GM23338 (cell line): ENCODE measurements around the gene THBS2. TPM values are rescaled to one million over a fixed set of nuclear protein-coding genes. Genes with fewer than 3 reads are reported as not detected.

ENCODE experiments used
- ATAC-seq: fragments of 200-7000 bp; cut with Tn5 transposase; 3 replicates; pipeline ENCODE4 v1.9.1; 2020
- DNase-seq: peaks from one replicate; pipeline ENCODE4 v3.0.0-alpha.2; 2015; ENCODE audit warnings: low spot score
- H2AFZ ChIP-seq: fragments of 200-600 bp; sonication (generic); 2 replicates; pipeline ENCODE4 v1.8.0; 2016; ENCODE audit warnings: antibody characterized with exemption, mild to moderate bottlenecking, moderate library complexity
- H3F3A ChIP-seq: fragments of 200-600 bp; sonication (generic); replicated peaks from 2 replicates; pipeline ENCODE4 v1.8.0; 2017; ENCODE audit warnings: antibody characterized with exemption, mixed run types, low read depth
- H3K27ac ChIP-seq: fragments of 200-600 bp; sonication (generic); 2 replicates; pipeline ENCODE4 v1.6.1; 2016; ENCODE audit warnings: low read depth
- H3K27me3 ChIP-seq: fragments of 200-600 bp; sonication (generic); 2 replicates; pipeline ENCODE4 v1.8.0; 2016; ENCODE audit warnings: mild to moderate bottlenecking, mixed run types, moderate library complexity; ENCODE audit not compliant: insufficient read depth
- H3K36me3 ChIP-seq: fragments of 200-600 bp; sonication (generic); 2 replicates; pipeline ENCODE4 v1.8.0; 2016; ENCODE audit warnings: mild to moderate bottlenecking; ENCODE audit not compliant: insufficient read depth
- H3K4me1 ChIP-seq: fragments of 200-600 bp; sonication (generic); 2 replicates; pipeline ENCODE4 v1.8.0; 2016; ENCODE audit warnings: mild to moderate bottlenecking, moderate library complexity; ENCODE audit not compliant: insufficient read depth
- H3K4me2 ChIP-seq: fragments of 200-600 bp; sonication (generic); 2 replicates; pipeline ENCODE4 v1.7.1; 2017; ENCODE audit warnings: mixed run types
- H3K4me3 ChIP-seq: fragments of 200-600 bp; sonication (generic); 2 replicates; pipeline ENCODE4 v1.6.1; 2016; ENCODE audit warnings: mixed run types
- H3K79me2 ChIP-seq: fragments of 200-600 bp; sonication (generic); replicated peaks from 2 replicates; pipeline ENCODE4 v1.8.0; 2017; ENCODE audit warnings: mild to moderate bottlenecking; ENCODE audit not compliant: insufficient read depth
- H3K9me2 ChIP-seq: fragments of 200-600 bp; sonication (generic); 2 replicates; pipeline ENCODE4 v1.8.0; 2017; ENCODE audit not compliant: insufficient read depth
- H4K20me1 ChIP-seq: fragments of 200-600 bp; sonication (generic); replicated peaks from 2 replicates; pipeline ENCODE4 v1.8.0; 2017; ENCODE audit warnings: mild to moderate bottlenecking; ENCODE audit not compliant: insufficient read depth
- H3K27ac Mint-ChIP-seq: 2 replicates; pipeline ENCODE4 v1.8.0; 2020; ENCODE audit warnings: inconsistent platforms, mild to moderate bottlenecking, moderate library complexity, mixed read lengths
- H3K27me3 Mint-ChIP-seq: 3 replicates; pipeline ENCODE4 v1.8.0; 2022; ENCODE audit warnings: low read depth, mild to moderate bottlenecking, moderate library complexity, mixed read lengths, inconsistent platforms; ENCODE audit not compliant: insufficient read depth, poor library complexity
- H3K36me3 Mint-ChIP-seq: 3 replicates; pipeline ENCODE4 v1.8.0; 2021; ENCODE audit warnings: low read depth, mild to moderate bottlenecking, inconsistent platforms, moderate library complexity, mixed read lengths
- H3K4me1 Mint-ChIP-seq: 3 replicates; pipeline ENCODE4 v1.8.0; 2020; ENCODE audit warnings: mild to moderate bottlenecking, inconsistent platforms, mixed read lengths
- H3K4me3 Mint-ChIP-seq: 3 replicates; pipeline ENCODE4 v1.8.0; 2021; ENCODE audit warnings: moderate library complexity, mild to moderate bottlenecking, inconsistent platforms, mixed read lengths
- H3K9me3 Mint-ChIP-seq: 3 replicates; pipeline ENCODE4 v1.8.0; 2020; ENCODE audit warnings: moderate library complexity, mild to moderate bottlenecking, inconsistent platforms, mixed read lengths
- CREB1 ChIP-seq: fragments of 250-450 bp; sonication (Bioruptor Pico); IDR thresholded peaks from 2 replicates; pipeline ENCODE4 v1.5.0; 2020; ENCODE audit warnings: low read depth, mild to moderate bottlenecking, moderate library complexity
- EZH2 ChIP-seq: fragments of 200-600 bp; sonication (generic); IDR thresholded peaks from one replicate; pipeline ENCODE4 v1.8.0; 2017; ENCODE audit warnings: antibody characterized with exemption, mild to moderate bottlenecking, low read depth; ENCODE audit not compliant: unreplicated experiment
- EZH2phosphoT487 ChIP-seq: fragments of 200-600 bp; sonication (generic); IDR thresholded peaks from one replicate; pipeline ENCODE4 v1.8.1; 2018; ENCODE audit warnings: antibody characterized with exemption; ENCODE audit not compliant: unreplicated experiment
- JUNB ChIP-seq: IDR thresholded peaks from one replicate; pipeline ENCODE4 v1.6.1; 2016; ENCODE audit warnings: antibody characterized with exemption; ENCODE audit not compliant: unreplicated experiment
- NANOG ChIP-seq: IDR thresholded peaks from 2 replicates; pipeline ENCODE4 v1.6.1; 2016; ENCODE audit warnings: antibody characterized with exemption, borderline replicate concordance
- STAT1 ChIP-seq: IDR thresholded peaks from one replicate; pipeline ENCODE4 v1.6.1; 2016; ENCODE audit warnings: antibody characterized with exemption; ENCODE audit not compliant: unreplicated experiment
- ZNF114 ChIP-seq: fragments of 250-450 bp; sonication (Bioruptor Pico); IDR thresholded peaks from 2 replicates; pipeline ENCODE4 v1.5.0; 2020; ENCODE audit warnings: mild to moderate bottlenecking, moderate library complexity
- ZNF331 ChIP-seq: fragments of 250-450 bp; sonication (Bioruptor Pico); IDR thresholded peaks from 2 replicates; pipeline ENCODE4 v1.5.0; 2020; ENCODE audit warnings: low read depth, mild to moderate bottlenecking, moderate library complexity
- polyA plus RNA-seq: library from polyadenylated mRNA; unstranded; fragments of >200 nt; fragmentation: Nextera tagmentation; extraction: Ambion mirVana; gene quantifications from 2 replicates; pipeline ENCODE4 v1.2.1, GENCODE V29; 2016
- total RNA-seq: library from RNA; depleted of rRNA; stranded (reverse); fragments of >200 nt; shearing (Covaris generic); gene quantifications from 2 replicates; pipeline ENCODE4 v1.2.3, GENCODE V29; 2014
- TF ChIP-seq, protein P1 (sequence below): IDR thresholded peaks from one replicate; pipeline ENCODE4 v1.6.1; 2018; ENCODE audit warnings: antibody characterized with exemption; ENCODE audit not compliant: unreplicated experiment
- TF ChIP-seq, protein P2 (sequence below): IDR thresholded peaks from 2 replicates; pipeline ENCODE4 v1.6.1; 2016; ENCODE audit warnings: antibody characterized with exemption
- TF ChIP-seq, protein P3 (sequence below), 2 experiments: fragments of 200-600 bp in 1 of 2; sonication (generic) in 1 of 2; conservative IDR thresholded peaks; 2 replicates each; pipeline versions ENCODE4 v1.5.1 to v1.6.1; 2016 to 2017; ENCODE audit warnings: antibody characterized with exemption in 2 of 2, low read depth in 2 of 2, mild to moderate bottlenecking in 2 of 2, moderate library complexity in 1 of 2

Gene THBS2
- total and polyA plus RNA-seq, 2 experiments from 2014 or later = 7.9 to 44.7 TPM

DNA sequence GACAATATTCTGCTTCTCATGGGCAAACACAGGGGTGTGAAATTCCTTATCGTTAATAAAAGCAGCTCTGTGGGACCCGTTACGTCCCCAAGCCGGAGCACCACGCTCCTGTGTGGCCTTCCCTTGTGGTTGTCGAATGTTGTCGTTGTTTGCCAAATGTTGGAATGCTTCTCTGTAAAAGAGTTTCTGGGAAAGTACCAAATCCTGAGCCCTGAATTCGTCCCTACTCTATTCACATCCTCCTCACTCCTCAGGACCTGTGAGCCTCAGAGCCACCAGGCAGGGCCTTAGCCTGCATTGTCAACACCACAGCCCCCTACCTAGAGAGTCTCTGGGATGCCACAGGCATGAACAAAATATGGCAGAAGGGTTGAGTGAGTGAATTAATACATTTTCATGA lies 64.0 kb downstream of the THBS2 start (continued):
- TF ChIP-seq, protein P1, sequence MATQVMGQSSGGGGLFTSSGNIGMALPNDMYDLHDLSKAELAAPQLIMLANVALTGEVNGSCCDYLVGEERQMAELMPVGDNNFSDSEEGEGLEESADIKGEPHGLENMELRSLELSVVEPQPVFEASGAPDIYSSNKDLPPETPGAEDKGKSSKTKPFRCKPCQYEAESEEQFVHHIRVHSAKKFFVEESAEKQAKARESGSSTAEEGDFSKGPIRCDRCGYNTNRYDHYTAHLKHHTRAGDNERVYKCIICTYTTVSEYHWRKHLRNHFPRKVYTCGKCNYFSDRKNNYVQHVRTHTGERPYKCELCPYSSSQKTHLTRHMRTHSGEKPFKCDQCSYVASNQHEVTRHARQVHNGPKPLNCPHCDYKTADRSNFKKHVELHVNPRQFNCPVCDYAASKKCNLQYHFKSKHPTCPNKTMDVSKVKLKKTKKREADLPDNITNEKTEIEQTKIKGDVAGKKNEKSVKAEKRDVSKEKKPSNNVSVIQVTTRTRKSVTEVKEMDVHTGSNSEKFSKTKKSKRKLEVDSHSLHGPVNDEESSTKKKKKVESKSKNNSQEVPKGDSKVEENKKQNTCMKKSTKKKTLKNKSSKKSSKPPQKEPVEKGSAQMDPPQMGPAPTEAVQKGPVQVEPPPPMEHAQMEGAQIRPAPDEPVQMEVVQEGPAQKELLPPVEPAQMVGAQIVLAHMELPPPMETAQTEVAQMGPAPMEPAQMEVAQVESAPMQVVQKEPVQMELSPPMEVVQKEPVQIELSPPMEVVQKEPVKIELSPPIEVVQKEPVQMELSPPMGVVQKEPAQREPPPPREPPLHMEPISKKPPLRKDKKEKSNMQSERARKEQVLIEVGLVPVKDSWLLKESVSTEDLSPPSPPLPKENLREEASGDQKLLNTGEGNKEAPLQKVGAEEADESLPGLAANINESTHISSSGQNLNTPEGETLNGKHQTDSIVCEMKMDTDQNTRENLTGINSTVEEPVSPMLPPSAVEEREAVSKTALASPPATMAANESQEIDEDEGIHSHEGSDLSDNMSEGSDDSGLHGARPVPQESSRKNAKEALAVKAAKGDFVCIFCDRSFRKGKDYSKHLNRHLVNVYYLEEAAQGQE = no peak
- no peak for TF ChIP-seq JUNB
- no peak for TF ChIP-seq NANOG
- no peak for TF ChIP-seq CREB1 (CRISPR knock-in tag)
- TF ChIP-seq, protein P2, sequence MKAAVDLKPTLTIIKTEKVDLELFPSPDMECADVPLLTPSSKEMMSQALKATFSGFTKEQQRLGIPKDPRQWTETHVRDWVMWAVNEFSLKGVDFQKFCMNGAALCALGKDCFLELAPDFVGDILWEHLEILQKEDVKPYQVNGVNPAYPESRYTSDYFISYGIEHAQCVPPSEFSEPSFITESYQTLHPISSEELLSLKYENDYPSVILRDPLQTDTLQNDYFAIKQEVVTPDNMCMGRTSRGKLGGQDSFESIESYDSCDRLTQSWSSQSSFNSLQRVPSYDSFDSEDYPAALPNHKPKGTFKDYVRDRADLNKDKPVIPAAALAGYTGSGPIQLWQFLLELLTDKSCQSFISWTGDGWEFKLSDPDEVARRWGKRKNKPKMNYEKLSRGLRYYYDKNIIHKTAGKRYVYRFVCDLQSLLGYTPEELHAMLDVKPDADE = no peak
- no peak for TF ChIP-seq EZH2
- TF ChIP-seq EZH2phosphoT487 = no peak
- TF ChIP-seq ZNF114 (CRISPR knock-in tag) = no peak
- TF ChIP-seq, protein P3, sequence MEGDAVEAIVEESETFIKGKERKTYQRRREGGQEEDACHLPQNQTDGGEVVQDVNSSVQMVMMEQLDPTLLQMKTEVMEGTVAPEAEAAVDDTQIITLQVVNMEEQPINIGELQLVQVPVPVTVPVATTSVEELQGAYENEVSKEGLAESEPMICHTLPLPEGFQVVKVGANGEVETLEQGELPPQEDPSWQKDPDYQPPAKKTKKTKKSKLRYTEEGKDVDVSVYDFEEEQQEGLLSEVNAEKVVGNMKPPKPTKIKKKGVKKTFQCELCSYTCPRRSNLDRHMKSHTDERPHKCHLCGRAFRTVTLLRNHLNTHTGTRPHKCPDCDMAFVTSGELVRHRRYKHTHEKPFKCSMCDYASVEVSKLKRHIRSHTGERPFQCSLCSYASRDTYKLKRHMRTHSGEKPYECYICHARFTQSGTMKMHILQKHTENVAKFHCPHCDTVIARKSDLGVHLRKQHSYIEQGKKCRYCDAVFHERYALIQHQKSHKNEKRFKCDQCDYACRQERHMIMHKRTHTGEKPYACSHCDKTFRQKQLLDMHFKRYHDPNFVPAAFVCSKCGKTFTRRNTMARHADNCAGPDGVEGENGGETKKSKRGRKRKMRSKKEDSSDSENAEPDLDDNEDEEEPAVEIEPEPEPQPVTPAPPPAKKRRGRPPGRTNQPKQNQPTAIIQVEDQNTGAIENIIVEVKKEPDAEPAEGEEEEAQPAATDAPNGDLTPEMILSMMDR (conservative IDR thresholded peaks at IDR 0.05; ENCODE audit: low read depth in 2 of 2) = no peak

DNA sequence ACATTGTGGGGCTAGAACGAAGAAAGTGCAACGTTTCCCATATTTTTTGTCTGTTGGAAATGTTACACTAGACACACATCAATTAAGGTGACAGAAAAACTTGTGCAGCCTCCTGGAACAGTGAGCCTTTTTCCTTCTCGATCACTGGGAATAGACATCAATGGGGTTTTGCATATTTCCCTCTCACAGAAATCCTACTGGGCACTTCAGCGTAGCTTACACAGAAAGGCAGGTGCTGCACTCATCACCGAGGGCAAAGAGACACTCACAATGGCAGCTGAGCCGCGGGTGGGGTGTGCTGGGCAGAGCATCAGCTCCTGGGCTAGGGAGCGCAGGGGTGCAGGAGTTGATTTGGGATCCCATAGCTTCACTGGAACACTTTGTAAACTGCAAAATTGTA lies 64.5 kb downstream of the THBS2 start:
- Mint-ChIP-seq H3K9me3 (peaks cover 19% of the 10 kb centered on the region), H3K4me3 (no peak overlapping the region; the same call in 2 of the 3 replicates), H3K27me3 (no peaks in the 10 kb centered on the region), H3K36me3 (peaks cover 6% of the 10 kb centered on the region; the same call in 1 of the 3 replicates), H3K27ac (no peak overlapping the region), H3K4me1 (no peaks in the 10 kb centered on the region)
- Histone ChIP-seq H4K20me1 (no peaks in the 10 kb centered on the region), H3K36me3 (no peaks in the 10 kb centered on the region), H3K4me2 (no peak overlapping the region), H2AFZ (no peak overlapping the region), H3K79me2 (no peaks in the 10 kb centered on the region), H3K27me3 (no peaks in the 10 kb centered on the region), H3K9me2 (no peaks in the 10 kb centered on the region), H3K4me1 (no peaks in the 10 kb centered on the region), H3K4me3 (no peak overlapping the region), H3F3A (no peaks in the 10 kb centered on the region), H3K27ac (no peak overlapping the region)
- DNase-seq = no peak
- no peak for ATAC-seq
- TF ChIP-seq NANOG = no peak
- TF ChIP-seq, protein P1 = no peak
- no peak for TF ChIP-seq EZH2phosphoT487
- TF ChIP-seq EZH2 = no peak
- TF ChIP-seq STAT1 = no peak
- no peak for TF ChIP-seq ZNF114 (CRISPR knock-in tag)
- TF ChIP-seq, protein P2 = no peak
- no peak for TF ChIP-seq ZNF331 (CRISPR knock-in tag)
- TF ChIP-seq, protein P3 (conservative IDR thresholded peaks at IDR 0.05; ENCODE audit: low read depth in 2 of 2) = no peak
- TF ChIP-seq CREB1 (CRISPR knock-in tag) = no peak
